ENCODE results near the gene LPIN1. TPM values are rescaled to one million over a fixed set of nuclear protein-coding genes. Genes with fewer than 3 reads are reported as not detected.

LPIN1 gene
- total and polyA plus RNA-seq, 2 of the 13 experiments (the other 11 are each of a cell fraction or from before 2014, with no cell fraction given) = 9.7 to 19.4 TPM

GRCh38 chr2:11746376-11746806, at the start of gene LPIN1 (continued):
- TF ChIP-seq ARID4A (CRISPR knock-in tag; IDR thresholded peaks at IDR 0.05; ENCODE audit: borderline replicate concordance) (peak; percentile 76; the same call in 1 of the 2 replicates), ZNF101 (CRISPR knock-in tag; IDR thresholded peaks at IDR 0.05; ENCODE audit: borderline replicate concordance, low read depth) (no peak), ZNF549 (CRISPR knock-in tag; IDR thresholded peaks at IDR 0.05) (no peak), BCLAF1 (IDR thresholded peaks at IDR 0.05) (no peak), FOXC1 (CRISPR knock-in tag; IDR thresholded peaks at IDR 0.05; ENCODE audit: borderline replicate concordance) (no peak), TBX2 (CRISPR knock-in tag; IDR thresholded peaks at IDR 0.05; ENCODE audit: borderline replicate concordance) (no peak), TOPORS (CRISPR knock-in tag; IDR thresholded peaks at IDR 0.05) (no peak), RNF219 (CRISPR knock-in tag; IDR thresholded peaks at IDR 0.05) (no peak), ZNF556 (CRISPR knock-in tag; IDR thresholded peaks at IDR 0.05; ENCODE audit: borderline replicate concordance) (0 out of 2 replicates have a peak, but pooled peaks have one; percentile 76), NR2F2 (IDR thresholded peaks at IDR 0.05; ENCODE audit: borderline replicate concordance, low read depth) (peak; percentile 9; the same call in 1 of the 2 replicates), POLR2AphosphoS5 (IDR thresholded peaks at IDR 0.05; ENCODE audit: low read depth, low read length) (peak; percentile 47), SIX4 (CRISPR knock-in tag; IDR thresholded peaks at IDR 0.05) (no peak; the same call in 1 of the 2 replicates), FOXA1 (IDR thresholded peaks at IDR 0.05) (no peak), FOXA1 (CRISPR knock-in tag; IDR thresholded peaks at IDR 0.05) (peak; percentile 44; the same call in 1 of the 2 replicates), SP4 (CRISPR knock-in tag; IDR thresholded peaks at IDR 0.05) (peak; percentile 43), ARNTL (CRISPR knock-in tag; IDR thresholded peaks at IDR 0.05) (no peak), PAWR (CRISPR knock-in tag; IDR thresholded peaks at IDR 0.05; ENCODE audit: borderline replicate concordance) (no peak), NONO (IDR thresholded peaks at IDR 0.05) (no peak), NONO (CRISPR knock-in tag; conservative IDR thresholded peaks at IDR 0.05) (no peak; the same call in 1 of the 2 replicates), YEATS4 (CRISPR knock-in tag; IDR thresholded peaks at IDR 0.05; ENCODE audit: borderline replicate concordance) (peak; percentile 53; the same call in 1 of the 2 replicates), ZNF737 (CRISPR knock-in tag; IDR thresholded peaks at IDR 0.05; ENCODE audit: borderline replicate concordance) (no peak), ZNF619 (CRISPR knock-in tag; IDR thresholded peaks at IDR 0.05) (no peak)
